Measurements from ENCODE around the gene ITGA4. TPM values are rescaled to one million over a fixed set of nuclear protein-coding genes. Genes with fewer than 3 reads are reported as not detected.

ITGA4 gene
- total RNA-seq, 1 donor from 2014 or later, result 5.7 TPM

- H3K4me3 Mint-ChIP-seq (ENCODE audit: unreplicated experiment), result no peak overlapping the region
- H3K27ac Mint-ChIP-seq (ENCODE audit: unreplicated experiment), result no peak overlapping the region
- no peaks in the 10 kb centered on the region for H3K36me3 Mint-ChIP-seq (ENCODE audit: unreplicated experiment)
- H3K9me3 Mint-ChIP-seq (ENCODE audit: unreplicated experiment), result no peaks in the 10 kb centered on the region
- no peaks in the 10 kb centered on the region for H3K27me3 Mint-ChIP-seq (ENCODE audit: unreplicated experiment)
- DNase-seq (ENCODE audit: extremely low spot score, unreplicated experiment), result no peak
- no peaks in the 10 kb centered on the region for H3K4me1 Mint-ChIP-seq (ENCODE audit: unreplicated experiment)
- no peak for TF ChIP-seq CTCF (IDR thresholded peaks at IDR 0.05)
These were observed 96.1 kb downstream of the ITGA4 start for GRCh38 chr2:181553244-181553643.

GRCh38 chr2:181554061-181554830, 97.1 kb downstream of the ITGA4 start:
- Mint-ChIP-seq H3K36me3 (ENCODE audit: unreplicated experiment) (no peaks in the 10 kb centered on the region), H3K4me3 (ENCODE audit: unreplicated experiment) (no peak overlapping the region), H3K9me3 (ENCODE audit: unreplicated experiment) (no peaks in the 10 kb centered on the region), H3K27me3 (ENCODE audit: unreplicated experiment) (no peaks in the 10 kb centered on the region), H3K4me1 (ENCODE audit: unreplicated experiment) (no peaks in the 10 kb centered on the region), H3K27ac (ENCODE audit: unreplicated experiment) (no peak overlapping the region)
- DNase-seq (ENCODE audit: extremely low spot score, unreplicated experiment), result no peak
- no peak for TF ChIP-seq CTCF (IDR thresholded peaks at IDR 0.05)

- Mint-ChIP-seq H3K4me3 (ENCODE audit: unreplicated experiment) (no peak overlapping the region), H3K27me3 (ENCODE audit: unreplicated experiment) (no peaks in the 10 kb centered on the region), H3K9me3 (ENCODE audit: unreplicated experiment) (no peaks in the 10 kb centered on the region), H3K4me1 (ENCODE audit: unreplicated experiment) (no peaks in the 10 kb centered on the region), H3K27ac (ENCODE audit: unreplicated experiment) (no peak overlapping the region), H3K36me3 (ENCODE audit: unreplicated experiment) (no peaks in the 10 kb centered on the region)
- DNase-seq (ENCODE audit: extremely low spot score, unreplicated experiment), result no peak
- no peak for TF ChIP-seq CTCF (IDR thresholded peaks at IDR 0.05)
These were observed 101.2 kb downstream of the ITGA4 start for GRCh38 chr2:181558371-181558770.

- DNase-seq (ENCODE audit: extremely low spot score, unreplicated experiment), result no peak
- H3K4me1 Mint-ChIP-seq (ENCODE audit: unreplicated experiment), result no peaks in the 10 kb centered on the region
- TF ChIP-seq CTCF (IDR thresholded peaks at IDR 0.05), result no peak
- no peaks in the 10 kb centered on the region for H3K9me3 Mint-ChIP-seq (ENCODE audit: unreplicated experiment)
- no peaks in the 10 kb centered on the region for H3K27me3 Mint-ChIP-seq (ENCODE audit: unreplicated experiment)
- H3K36me3 Mint-ChIP-seq (ENCODE audit: unreplicated experiment), result no peaks in the 10 kb centered on the region
- no peak overlapping the region for H3K27ac Mint-ChIP-seq (ENCODE audit: unreplicated experiment)
- no peak overlapping the region for H3K4me3 Mint-ChIP-seq (ENCODE audit: unreplicated experiment)
These were observed 106.0 kb downstream of the ITGA4 start for GRCh38 chr2:181563101-181563692.

GRCh38 chr2:181566334-181567032, 109.3 kb downstream of the ITGA4 start:
- no peak overlapping the region for H3K27ac Mint-ChIP-seq (ENCODE audit: unreplicated experiment)
- no peaks in the 10 kb centered on the region for H3K36me3 Mint-ChIP-seq (ENCODE audit: unreplicated experiment)
- no peak for DNase-seq (ENCODE audit: extremely low spot score, unreplicated experiment)

More at GRCh38 chr2:181566334-181567032, 109.3 kb downstream of the ITGA4 start:
- H3K27me3 Mint-ChIP-seq (ENCODE audit: unreplicated experiment), result no peaks in the 10 kb centered on the region
- no peaks in the 10 kb centered on the region for H3K4me1 Mint-ChIP-seq (ENCODE audit: unreplicated experiment)
- no peak overlapping the region for H3K4me3 Mint-ChIP-seq (ENCODE audit: unreplicated experiment)
- H3K9me3 Mint-ChIP-seq (ENCODE audit: unreplicated experiment), result no peaks in the 10 kb centered on the region
- no peak for TF ChIP-seq CTCF (IDR thresholded peaks at IDR 0.05)

Measured in osteocyte (in vitro differentiated cells).